Caco-2 (cell line): ENCODE measurements around the gene PLEKHF1. TPM values are rescaled to one million over a fixed set of nuclear protein-coding genes. Genes with fewer than 3 reads are reported as not detected.

ENCODE experiments used
- BruUV-seq: library from RNA; stranded (reverse); fragments of 400-500 nt; replicated peaks from 2 replicates; lab custom pipeline; 2021; lab: Mats Ljungman, UMichigan
- CTCF ChIA-PET: fragments of 300-600 bp; sonication (Branson Sonifier 250); formaldehyde crosslinking; loops from one replicate; lab custom pipeline; 2022; ENCODE audit warnings: antibody characterized with exemption; lab: Charles Lee
- POLR2A ChIA-PET: fragments of 300-600 bp; sonication (Branson Sonifier 250); formaldehyde crosslinking; loops from one replicate; lab custom pipeline; 2022; ENCODE audit warnings: antibody characterized with exemption; lab: Charles Lee
- DNase-seq, 2 experiments: peaks; one replicate each; pipeline versions ENCODE4 v3.0.0 to v3.0.0-alpha.2; 2020 to 2022
- H3K27me3 ChIP-seq: replicated peaks from 2 replicates; pipeline ENCODE4 v1.6.0; 2011; ENCODE audit warnings: low read length; ENCODE audit not compliant: control insufficient read depth, insufficient read depth
- H3K36me3 ChIP-seq: 2 replicates; pipeline ENCODE4 v1.5.1; 2011; ENCODE audit warnings: low read length; ENCODE audit not compliant: control insufficient read depth, insufficient read depth
- H3K4me1 ChIP-seq: fragments of 250-450 bp; sonication (Bioruptor Pico); 2 replicates; pipeline ENCODE4 v1.5.1; 2020; ENCODE audit warnings: mild to moderate bottlenecking
- H3K4me3 ChIP-seq: 2 replicates; pipeline ENCODE4 v1.5.1; 2011; ENCODE audit warnings: low read depth, mild to moderate bottlenecking, control low read depth, low read length
- H3K9me3 ChIP-seq: fragments of 250-450 bp; sonication (Bioruptor Pico); 2 replicates; pipeline ENCODE4 v1.5.1; 2020; ENCODE audit warnings: mild to moderate bottlenecking, moderate library complexity
- H3K27ac Mint-ChIP-seq: one replicate; pipeline ENCODE4 v1.8.0; 2022; ENCODE audit warnings: mixed read lengths; ENCODE audit not compliant: unreplicated experiment
- H3K27me3 Mint-ChIP-seq: one replicate; pipeline ENCODE4 v1.8.0; 2022; ENCODE audit warnings: mixed read lengths; ENCODE audit not compliant: insufficient read depth, unreplicated experiment
- H3K36me3 Mint-ChIP-seq: one replicate; pipeline ENCODE4 v1.8.0; 2022; ENCODE audit warnings: mild to moderate bottlenecking, mixed read lengths; ENCODE audit not compliant: insufficient read depth, unreplicated experiment
- H3K4me1 Mint-ChIP-seq: one replicate; pipeline ENCODE4 v1.8.0; 2022; ENCODE audit warnings: low read depth, mixed read lengths; ENCODE audit not compliant: unreplicated experiment
- H3K4me3 Mint-ChIP-seq: one replicate; pipeline ENCODE4 v1.8.0; 2022; ENCODE audit warnings: mild to moderate bottlenecking, moderate library complexity, mixed read lengths; ENCODE audit not compliant: unreplicated experiment
- H3K9me3 Mint-ChIP-seq: one replicate; pipeline ENCODE4 v1.8.0; 2022; ENCODE audit warnings: mixed read lengths; ENCODE audit not compliant: unreplicated experiment
- intact Hi-C: fragments of 100-400 bp; cut with micrococcal nuclease; formaldehyde crosslinking; loops from one replicate; pipeline ENCODE4 v1.10.0; 2022; ENCODE audit not compliant: unreplicated experiment
- total RNA-seq: library from RNA; stranded (reverse); gene quantifications from 2 replicates; pipeline ENCODE4 v1.2.3, GENCODE V29; 2022
- TF ChIP-seq, protein P1 (sequence below), 2 experiments: fragments of 200-600 bp in 1 of 2; IDR thresholded peaks; 1 replicate in 1 of 2; 2 replicates in 1 of 2; pipeline versions ENCODE4 v1.5.1 to v1.8.0; 2011 to 2022; ENCODE audit warnings: antibody characterized with exemption in 1 of 2, control low read depth in 1 of 2, inconsistent platforms in 1 of 2, low read depth in 1 of 2, low read length in 1 of 2, mild to moderate bottlenecking in 1 of 2, moderate library complexity in 1 of 2; ENCODE audit not compliant: insufficient read depth in 1 of 2, severe bottlenecking in 1 of 2, unreplicated experiment in 1 of 2

Gene PLEKHF1
- total RNA-seq, 1 experiment from 2014 or later = 5.0 TPM

DNA sequence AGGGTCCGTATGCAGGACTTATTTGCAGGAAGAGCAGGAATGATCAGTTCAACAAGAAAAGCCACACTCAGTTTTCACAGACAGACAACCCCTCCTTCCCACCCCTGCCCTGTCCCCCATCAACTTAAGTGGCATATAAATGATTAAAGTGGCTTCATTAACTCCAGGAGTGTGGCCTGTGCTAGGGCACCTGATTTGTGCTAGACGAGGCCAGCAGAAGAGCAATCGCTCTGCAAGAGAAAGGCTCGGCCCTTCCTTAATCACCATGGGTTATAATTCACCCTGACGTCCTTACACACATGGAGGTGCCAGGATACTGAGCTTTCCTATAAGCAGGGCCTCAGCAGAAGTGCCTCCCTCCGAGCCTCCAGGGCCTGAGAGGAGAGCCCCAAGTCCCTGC lies 35.2 kb downstream of the PLEKHF1 start:
- Mint-ChIP-seq H3K4me3 (no peak overlapping the region), H3K27ac (no peak overlapping the region), H3K9me3 (peaks cover 6% of the 10 kb centered on the region), H3K36me3 (peaks cover 25% of the 10 kb centered on the region), H3K4me1 (no peaks in the 10 kb centered on the region), H3K27me3 (no peaks in the 10 kb centered on the region)
- Histone ChIP-seq H3K27me3 (no peaks in the 10 kb centered on the region), H3K4me1 (no peaks in the 10 kb centered on the region), H3K36me3 (no peaks in the 10 kb centered on the region), H3K9me3 (peaks cover 10% of the 10 kb centered on the region; the same call in 1 of the 2 replicates), H3K4me3 (no peak overlapping the region)
- DNase-seq = no peak
- intact Hi-C loops = no loop called here
- POLR2A ChIA-PET = no interaction called here
- CTCF ChIA-PET = no interaction called here
- TF ChIP-seq, protein P1, sequence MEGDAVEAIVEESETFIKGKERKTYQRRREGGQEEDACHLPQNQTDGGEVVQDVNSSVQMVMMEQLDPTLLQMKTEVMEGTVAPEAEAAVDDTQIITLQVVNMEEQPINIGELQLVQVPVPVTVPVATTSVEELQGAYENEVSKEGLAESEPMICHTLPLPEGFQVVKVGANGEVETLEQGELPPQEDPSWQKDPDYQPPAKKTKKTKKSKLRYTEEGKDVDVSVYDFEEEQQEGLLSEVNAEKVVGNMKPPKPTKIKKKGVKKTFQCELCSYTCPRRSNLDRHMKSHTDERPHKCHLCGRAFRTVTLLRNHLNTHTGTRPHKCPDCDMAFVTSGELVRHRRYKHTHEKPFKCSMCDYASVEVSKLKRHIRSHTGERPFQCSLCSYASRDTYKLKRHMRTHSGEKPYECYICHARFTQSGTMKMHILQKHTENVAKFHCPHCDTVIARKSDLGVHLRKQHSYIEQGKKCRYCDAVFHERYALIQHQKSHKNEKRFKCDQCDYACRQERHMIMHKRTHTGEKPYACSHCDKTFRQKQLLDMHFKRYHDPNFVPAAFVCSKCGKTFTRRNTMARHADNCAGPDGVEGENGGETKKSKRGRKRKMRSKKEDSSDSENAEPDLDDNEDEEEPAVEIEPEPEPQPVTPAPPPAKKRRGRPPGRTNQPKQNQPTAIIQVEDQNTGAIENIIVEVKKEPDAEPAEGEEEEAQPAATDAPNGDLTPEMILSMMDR (IDR thresholded peaks at IDR 0.05; ENCODE audit: insufficient read depth in 1 of 2, low read depth in 1 of 2, low read length in 1 of 2, severe bottlenecking in 1 of 2, unreplicated experiment in 1 of 2) = no peak
- no TSS peak for BruUV-seq

DNA sequence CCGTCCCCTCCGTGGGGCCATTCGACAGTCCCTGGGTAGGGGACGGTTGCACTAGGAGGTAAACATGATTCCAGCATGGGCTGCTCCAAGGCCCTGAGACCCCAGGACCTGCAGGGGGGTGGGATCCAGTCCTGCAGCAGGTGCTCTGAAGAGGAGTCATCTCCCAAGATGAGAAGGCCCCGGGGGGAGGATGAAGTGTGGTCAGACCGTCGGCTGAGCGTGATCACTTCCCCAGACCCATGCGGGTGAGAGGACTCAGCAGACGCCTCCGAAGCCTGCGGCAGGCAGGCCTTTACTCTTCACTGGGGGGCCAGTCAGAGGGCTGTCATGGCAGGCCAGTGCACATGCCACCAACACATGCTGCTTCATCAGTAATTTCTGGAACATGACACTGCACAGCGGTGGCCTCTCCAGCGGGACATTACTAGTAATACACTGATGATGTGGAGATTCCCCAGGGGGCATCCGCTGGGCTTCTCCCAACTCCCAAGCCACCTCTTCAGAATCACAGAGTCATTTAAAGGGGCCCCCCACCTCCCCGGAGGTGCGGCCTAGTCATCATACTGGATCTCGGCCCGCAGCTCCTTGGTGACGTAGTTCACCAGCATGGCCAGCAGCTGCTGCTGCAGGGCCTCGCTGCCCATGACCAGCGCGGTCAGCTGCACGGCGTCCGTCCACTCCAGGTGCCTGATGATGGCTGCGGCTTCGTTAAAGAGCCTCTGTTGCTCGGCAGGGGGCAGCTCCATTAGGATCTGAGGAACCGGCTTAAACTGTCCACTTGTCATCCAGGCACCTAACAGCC lies 37.1 kb downstream of the PLEKHF1 start:
- H3K9me3 Mint-ChIP-seq = no peaks in the 10 kb centered on the region
- no peaks in the 10 kb centered on the region for H3K4me1 ChIP-seq
- H3K9me3 ChIP-seq = no peaks in the 10 kb centered on the region
- H3K27me3 Mint-ChIP-seq = no peaks in the 10 kb centered on the region
- no peak overlapping the region for H3K4me3 Mint-ChIP-seq
- ChIA-PET POLR2A (no interaction called here), CTCF (interaction anchor here (0.8 kb wide), 1 partner anchor 12 kb away, joined by 3 read pairs; no protein-coding TSS in a partner anchor)
- no peak overlapping the region for H3K4me3 ChIP-seq
- no peaks in the 10 kb centered on the region for H3K4me1 Mint-ChIP-seq
- H3K27me3 ChIP-seq = no peaks in the 10 kb centered on the region
- intact Hi-C loops = no loop called here
- no peak overlapping the region for H3K27ac Mint-ChIP-seq
- TF ChIP-seq, protein P1 (IDR thresholded peaks at IDR 0.05; ENCODE audit: insufficient read depth in 1 of 2, low read depth in 1 of 2, low read length in 1 of 2, severe bottlenecking in 1 of 2, unreplicated experiment in 1 of 2) = no peak
- H3K36me3 ChIP-seq = no peaks in the 10 kb centered on the region
- no TSS peak for BruUV-seq
- peaks cover 25% of the 10 kb centered on the region for H3K36me3 Mint-ChIP-seq
- DNase-seq = no peak

DNA sequence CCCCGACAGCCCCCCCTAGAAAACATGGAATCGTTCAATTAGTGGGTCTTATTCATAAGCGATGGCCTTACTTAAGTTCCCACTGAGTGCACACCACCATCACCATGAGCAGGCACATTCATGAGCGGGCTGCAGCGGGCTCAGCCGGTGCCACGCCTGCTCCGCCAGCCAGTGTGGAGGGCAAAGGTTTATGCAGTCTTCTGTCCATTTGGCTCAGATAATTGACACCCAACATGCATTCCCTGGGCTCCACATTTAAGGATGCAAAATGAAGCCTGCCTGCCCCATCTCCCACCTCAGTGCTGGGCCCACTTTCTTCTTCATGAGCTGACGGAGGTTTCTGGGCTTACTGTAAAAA lies 37.7 kb downstream of the PLEKHF1 start:
- Mint-ChIP-seq H3K36me3 (peaks cover 25% of the 10 kb centered on the region), H3K4me3 (no peak overlapping the region), H3K4me1 (no peaks in the 10 kb centered on the region), H3K9me3 (no peaks in the 10 kb centered on the region), H3K27ac (no peak overlapping the region), H3K27me3 (no peaks in the 10 kb centered on the region)
- intact Hi-C loops = no loop called here
- no peak for DNase-seq
- ChIA-PET CTCF (interaction anchor here (0.8 kb wide), 1 partner anchor 11 kb away, joined by 3 read pairs; no protein-coding TSS in a partner anchor), POLR2A (no interaction called here)
- Histone ChIP-seq H3K36me3 (no peaks in the 10 kb centered on the region), H3K4me1 (no peaks in the 10 kb centered on the region), H3K27me3 (no peaks in the 10 kb centered on the region), H3K4me3 (no peak overlapping the region), H3K9me3 (no peaks in the 10 kb centered on the region)
- TF ChIP-seq, protein P1 (IDR thresholded peaks at IDR 0.05; ENCODE audit: insufficient read depth in 1 of 2, low read depth in 1 of 2, low read length in 1 of 2, severe bottlenecking in 1 of 2, unreplicated experiment in 1 of 2) = no peak
- BruUV-seq = no TSS peak
